LNCaP clone FGC (cell line): ENCODE data around the gene UACA.
A peak's percentile ranks its signal among the peaks of the same experiment; 100 is the strongest.

ENCODE experiments used
- DNase-seq: peaks from one replicate; pipeline ENCODE4 v3.0.0-alpha.2; 2011; ENCODE audit warnings: low read depth
- H3K4me3 ChIP-seq: 2 replicates; pipeline ENCODE4 v1.5.1; 2011; ENCODE audit warnings: mild to moderate bottlenecking, low read depth, low read length, control low read depth
- TF ChIP-seq, protein P1 (sequence below): IDR thresholded peaks from 2 replicates; pipeline ENCODE4 v1.5.1; 2012; ENCODE audit warnings: mild to moderate bottlenecking; ENCODE audit not compliant: control insufficient read depth, insufficient read depth; ENCODE audit errors: extremely low read depth

Gene UACA

GRCh38 chr15:70729164-70729563, 34.2 kb downstream of the UACA start:
- H3K4me3 ChIP-seq, result no peak overlapping the region
- TF ChIP-seq, protein P1, sequence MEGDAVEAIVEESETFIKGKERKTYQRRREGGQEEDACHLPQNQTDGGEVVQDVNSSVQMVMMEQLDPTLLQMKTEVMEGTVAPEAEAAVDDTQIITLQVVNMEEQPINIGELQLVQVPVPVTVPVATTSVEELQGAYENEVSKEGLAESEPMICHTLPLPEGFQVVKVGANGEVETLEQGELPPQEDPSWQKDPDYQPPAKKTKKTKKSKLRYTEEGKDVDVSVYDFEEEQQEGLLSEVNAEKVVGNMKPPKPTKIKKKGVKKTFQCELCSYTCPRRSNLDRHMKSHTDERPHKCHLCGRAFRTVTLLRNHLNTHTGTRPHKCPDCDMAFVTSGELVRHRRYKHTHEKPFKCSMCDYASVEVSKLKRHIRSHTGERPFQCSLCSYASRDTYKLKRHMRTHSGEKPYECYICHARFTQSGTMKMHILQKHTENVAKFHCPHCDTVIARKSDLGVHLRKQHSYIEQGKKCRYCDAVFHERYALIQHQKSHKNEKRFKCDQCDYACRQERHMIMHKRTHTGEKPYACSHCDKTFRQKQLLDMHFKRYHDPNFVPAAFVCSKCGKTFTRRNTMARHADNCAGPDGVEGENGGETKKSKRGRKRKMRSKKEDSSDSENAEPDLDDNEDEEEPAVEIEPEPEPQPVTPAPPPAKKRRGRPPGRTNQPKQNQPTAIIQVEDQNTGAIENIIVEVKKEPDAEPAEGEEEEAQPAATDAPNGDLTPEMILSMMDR, result no peak
- DNase-seq, result no peak

- DNase-seq, result no peak
- no peak overlapping the region for H3K4me3 ChIP-seq
- TF ChIP-seq, protein P1, result no peak
Observed at GRCh38 chr15:70726753-70727152, 36.6 kb downstream of the UACA start.

DNA sequence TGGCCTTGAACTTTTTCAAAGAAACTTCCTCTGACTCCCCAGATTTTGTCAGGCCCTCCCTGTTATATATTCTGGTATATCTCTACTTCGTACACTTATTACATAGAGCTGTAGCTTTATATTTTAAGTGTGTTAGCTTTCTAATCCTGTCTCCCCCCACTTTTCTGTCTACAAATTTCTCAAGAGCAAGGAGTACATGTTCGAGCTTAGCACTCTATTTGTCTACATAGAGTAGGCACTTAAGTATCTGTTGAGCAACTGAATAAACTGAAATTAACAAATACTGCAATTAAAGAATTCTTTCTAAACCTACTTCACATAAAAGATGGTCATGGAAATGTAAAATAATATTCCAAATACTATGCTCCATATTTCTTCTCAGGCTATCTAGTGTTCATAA, 39.4 kb downstream of the UACA start:
- TF ChIP-seq, protein P1, result no peak
- no peak for DNase-seq
- H3K4me3 ChIP-seq, result no peak overlapping the region

DNA sequence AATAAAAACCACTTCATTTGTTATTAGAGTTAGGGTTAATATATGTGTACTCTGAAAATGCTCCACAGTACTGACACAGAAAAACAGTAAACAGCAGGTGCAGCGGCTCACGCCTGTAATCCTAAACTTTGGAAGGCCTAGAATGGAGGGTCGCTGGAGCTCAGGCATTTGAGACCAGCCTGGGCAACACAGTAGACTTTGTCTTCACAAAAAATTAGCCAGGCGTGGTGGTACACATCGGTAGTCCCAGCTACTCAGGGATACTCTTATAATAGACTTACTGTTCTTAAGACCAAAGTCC, 40.3 kb downstream of the UACA start:
- DNase-seq, result no peak

GRCh38 chr15:70722266-70723121, 40.9 kb downstream of the UACA start:
- no peak for DNase-seq
- TF ChIP-seq, protein P1, result peak; percentile 63
- H3K4me3 ChIP-seq, result no peak overlapping the region

More for the DNA sequence above, 40.3 kb downstream of the UACA start:
- no peak overlapping the region for H3K4me3 ChIP-seq
- TF ChIP-seq, protein P1, result no peak

DNA sequence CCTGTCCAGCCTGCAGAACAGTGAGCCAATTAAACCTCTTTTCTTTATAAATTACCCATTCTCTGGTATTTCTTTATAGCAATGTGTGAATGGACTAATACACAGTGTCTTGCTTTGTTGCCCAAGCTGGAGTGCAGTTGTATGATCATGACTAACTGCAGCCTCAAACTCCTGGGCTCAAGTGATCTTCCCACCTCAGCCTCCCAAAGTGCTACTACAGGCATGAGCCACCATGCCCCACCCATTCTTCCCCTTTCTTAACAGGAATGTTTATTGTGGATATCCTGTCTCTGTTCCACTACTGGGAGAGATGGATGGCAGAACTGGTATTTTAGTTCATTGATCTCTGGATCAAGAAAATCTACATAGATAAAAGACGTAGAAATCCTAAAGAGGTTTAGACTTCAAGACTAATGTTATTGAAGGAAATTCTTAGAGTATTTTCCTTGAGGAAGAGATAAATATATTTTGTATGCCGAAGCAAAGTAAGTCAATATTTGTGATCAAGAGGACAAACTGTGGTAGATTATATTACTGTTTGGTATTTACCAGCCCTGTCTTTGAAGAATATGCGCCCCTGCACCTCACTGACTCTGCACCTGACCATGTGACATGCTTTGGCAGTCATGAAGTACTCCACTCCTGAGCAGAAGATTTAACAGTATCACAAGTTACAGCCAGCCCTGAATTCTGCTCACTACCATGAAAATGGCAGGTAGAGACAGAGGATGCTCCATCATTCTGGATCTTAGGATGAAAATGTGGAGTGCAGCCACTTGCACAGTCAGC, 42.9 kb downstream of the UACA start:
- TF ChIP-seq, protein P1, result no peak
- DNase-seq, result no peak
- H3K4me3 ChIP-seq, result no peak overlapping the region
